CD4-positive, CD25-positive, alpha-beta regulatory T cell (primary cell): ENCODE measurements around the gene OR2S2. TPM values are rescaled to one million over a fixed set of nuclear protein-coding genes. Genes with fewer than 3 reads are reported as not detected.

ENCODE experiments used
- polyA plus RNA-seq, 4 donors: library from polyadenylated mRNA; unstranded; fragments of 300-500 nt; fragmentation: Illumina TruSeq; gene quantifications; one replicate each; pipeline ENCODE4 v1.2.3, GENCODE V29; 2021
- total RNA-seq: library from RNA; stranded (reverse); gene quantifications from one replicate; pipeline ENCODE4 v1.2.3, GENCODE V29; 2022

Gene OR2S2
- total and polyA plus RNA-seq, 5 donors from 2014 or later, result not detected

Other genes starting within 250 kb of the OR2S2 start
- 277 TPM for gene TLN1, start 226.0 kb downstream of the OR2S2 start, total RNA-seq
- 10 to 100 TPM; 33.7 to 36.2 (median 35.9) TPM for gene TLN1, start 226.0 kb downstream of the OR2S2 start, polyA plus RNA-seq
- 14.6 TPM for gene CREB3, start 225.5 kb downstream of the OR2S2 start, total RNA-seq
- 10 to 100 TPM; 33.4 to 36.4 (median 34.6) TPM for gene CREB3, start 225.5 kb downstream of the OR2S2 start, polyA plus RNA-seq
- gene GBA2, start 208.9 kb downstream of the OR2S2 start, total RNA-seq, result 47.9 TPM
- 10 to 100 TPM; 18.7 to 27.1 (median 21.2) TPM for gene GBA2, start 208.9 kb downstream of the OR2S2 start, polyA plus RNA-seq
- 22.8 TPM for gene RGP1, start 208.9 kb downstream of the OR2S2 start, total RNA-seq
- 10 to 100 TPM in 1 of 4 donors, 1 to 10 TPM in 3; 4.6 to 10.2 (median 7.0) TPM for gene RGP1, start 208.9 kb downstream of the OR2S2 start, polyA plus RNA-seq
- not detected for gene MSMP, start 203.9 kb downstream of the OR2S2 start, total RNA-seq
- gene MSMP, start 203.9 kb downstream of the OR2S2 start, polyA plus RNA-seq, result under 1 TPM in 1 of 4 donors, not detected in 3; 0.69 TPM
- 7.7 TPM for gene NPR2, start 166.6 kb downstream of the OR2S2 start, total RNA-seq
- gene NPR2, start 166.6 kb downstream of the OR2S2 start, polyA plus RNA-seq, result 1 to 10 TPM in 2 of 4 donors, under 1 TPM in 1, not detected in 1; 0.46 to 1.9 (median 1.5) TPM
- 0.99 TPM for gene SPAG8, start 145.9 kb downstream of the OR2S2 start, total RNA-seq
- 1 to 10 TPM in 1 of 4 donors, under 1 TPM in 2, not detected in 1; 0.75 to 1.3 (median 0.85) TPM for gene SPAG8, start 145.9 kb downstream of the OR2S2 start, polyA plus RNA-seq
- 21.7 TPM for gene HINT2, start 143.1 kb downstream of the OR2S2 start, total RNA-seq
- gene HINT2, start 143.1 kb downstream of the OR2S2 start, polyA plus RNA-seq, result 100 to 1,000 TPM in 2 of 4 donors, 10 to 100 TPM in 2; 70.5 to 105 (median 90.6) TPM
- gene FAM221B, start 129.4 kb downstream of the OR2S2 start, total RNA-seq, result not detected
- under 1 TPM in 1 of 4 donors, not detected in 3; 0.03 TPM for gene FAM221B, start 129.4 kb downstream of the OR2S2 start, polyA plus RNA-seq
- 3.3 TPM for gene TMEM8B, start 128.9 kb downstream of the OR2S2 start, total RNA-seq
- gene TMEM8B, start 128.9 kb downstream of the OR2S2 start, polyA plus RNA-seq, result 1 to 10 TPM in 3 of 4 donors, under 1 TPM in 1; 0.21 to 1.5 (median 1.3) TPM
- gene OR13J1, start 87.8 kb downstream of the OR2S2 start, total RNA-seq, result not detected
- gene OR13J1, start 87.8 kb downstream of the OR2S2 start, polyA plus RNA-seq, result not detected
- not detected for gene HRCT1, start 52.0 kb downstream of the OR2S2 start, total RNA-seq
- not detected for gene HRCT1, start 52.0 kb downstream of the OR2S2 start, polyA plus RNA-seq
- not detected for gene SPAAR, start 48.7 kb downstream of the OR2S2 start, total RNA-seq
- gene SPAAR, start 48.7 kb downstream of the OR2S2 start, polyA plus RNA-seq, result not detected
- 6.5 TPM for gene RECK, start 78.8 kb upstream of the OR2S2 start, total RNA-seq
- gene RECK, start 78.8 kb upstream of the OR2S2 start, polyA plus RNA-seq, result 10 to 100 TPM in 2 of 4 donors, 1 to 10 TPM in 2; 5.5 to 12.6 (median 8.7) TPM
- 55.7 TPM for gene GLIPR2, start 178.6 kb upstream of the OR2S2 start, total RNA-seq
- gene GLIPR2, start 178.6 kb upstream of the OR2S2 start, polyA plus RNA-seq, result 100 to 1,000 TPM; 106 to 175 (median 139) TPM
- gene CCIN, start 211.2 kb upstream of the OR2S2 start, total RNA-seq, result 1.4 TPM
- gene CCIN, start 211.2 kb upstream of the OR2S2 start, polyA plus RNA-seq, result under 1 TPM in 1 of 4 donors, not detected in 3; 0.38 TPM
- gene CLTA, start 232.8 kb upstream of the OR2S2 start, total RNA-seq, result 46.7 TPM
- gene CLTA, start 232.8 kb upstream of the OR2S2 start, polyA plus RNA-seq, result 100 to 1,000 TPM; 152 to 175 (median 168) TPM